NT2/D1 (cell line): Measurements from ENCODE around the gene FMNL2.

Source experiments
- SUZ12 ChIP-seq: IDR thresholded peaks from 2 replicates; pipeline ENCODE4 v1.6.1; 2011; ENCODE audit not compliant: insufficient read length, insufficient read depth; ENCODE audit errors: extremely low read depth
- YY1 ChIP-seq: IDR thresholded peaks from 2 replicates; pipeline ENCODE4 v1.6.1; 2011; ENCODE audit not compliant: insufficient read length, insufficient read depth
- ZNF274 ChIP-seq: IDR thresholded peaks from 2 replicates; pipeline ENCODE4 v1.6.1; 2011; ENCODE audit warnings: mild to moderate bottlenecking, low read depth, low read length

GRCh38 chr2:152440049-152440448, 105.1 kb downstream of the FMNL2 start:
- TF ChIP-seq YY1 (no peak), SUZ12 (no peak), ZNF274 (no peak)
